Testis (tissue), 5 donors: Measurements from ENCODE around the gene PABPC1L. TPM values are rescaled to one million over a fixed set of nuclear protein-coding genes. Genes with fewer than 3 reads are reported as not detected.
"Not testable (repeated sequence)": the region's sequence is repeated elsewhere in the genome, so short reads cannot be mapped to it uniquely, and the experiment has no call there.

Experiments used
- DNase-seq: peaks from one replicate; pipeline ENCODE4 v3.0.0-alpha.2; 2019
- H3K27ac ChIP-seq, 2 donors: fragments of 200-600 bp; sonication (generic); one replicate each; pipeline ENCODE4 v1.5.1; 2019
- H3K27me3 ChIP-seq: fragments of 200-600 bp; sonication (generic); one replicate; pipeline ENCODE4 v1.5.1; 2019
- H3K36me3 ChIP-seq: fragments of 200-600 bp; sonication (generic); one replicate; pipeline ENCODE4 v1.5.1; 2017; ENCODE audit warnings: low read depth; ENCODE audit errors: missing control alignments
- H3K4me1 ChIP-seq: fragments of 200-600 bp; sonication (generic); one replicate; pipeline ENCODE4 v1.5.1; 2019
- H3K4me3 ChIP-seq, 2 donors: fragments of 200-600 bp; sonication (generic); one replicate each; pipeline ENCODE4 v1.5.1; 2017 to 2019
- H3K9me3 ChIP-seq: fragments of 200-600 bp; sonication (generic); one replicate; pipeline ENCODE4 v1.5.1; 2017
- POLR2A ChIP-seq: fragments of 450-650 bp; IDR thresholded peaks from one replicate; pipeline ENCODE4 v1.6.1; 2017; ENCODE audit warnings: antibody characterized with exemption, mild to moderate bottlenecking, moderate library complexity
- WGBS, 2 donors: methylation state at CpG; one replicate each; pipeline ENCODE4 v1.1.5; 2018; 5-methylcytosine and 5-hydroxymethylcytosine counted together
- intact Hi-C: fragments of 100-400 bp; cut with DNase I; formaldehyde crosslinking; loops from one replicate; pipeline ENCODE4 v1.15.1; 2023; ENCODE audit warnings: low total_unique reads
- long read RNA-seq, 2 donors: transcript quantifications; one replicate each; lab custom pipeline, GENCODE V29; 2026
- polyA plus RNA-seq: library from polyadenylated mRNA; stranded (reverse); fragments of 350-450 nt; fragmentation: Illumina TruSeq; extraction: RNeasy Lipid Tissue Mini Kit (QIAGEN cat#74804); gene quantifications from one replicate; pipeline ENCODE4 v1.2.3, GENCODE V29; 2014; ENCODE audit warnings: low read depth, low replicate concordance; ENCODE audit not compliant: insufficient read depth
- total RNA-seq, 2 donors: library from RNA; depleted of rRNA; stranded (reverse); fragments of >200 nt; gene quantifications; one replicate each; pipeline ENCODE4 v1.2.3, GENCODE V29; 2016
- TF ChIP-seq, protein P1 (sequence below), 3 experiments: fragments of 450-650 bp in 2 of 3; fragments of 200-600 bp in 1 of 3; sonication (generic) in 1 of 3; IDR thresholded peaks; one replicate each; pipeline ENCODE4 v1.5.1; 2016 to 2019; ENCODE audit warnings: antibody characterized with exemption in 3 of 3, mild to moderate bottlenecking in 2 of 3, moderate library complexity in 1 of 3

PABPC1L gene
- total RNA-seq, result 10 to 100 TPM; 59.2 to 71.7 TPM
- 27.9 TPM for polyA plus RNA-seq
- long read RNA-seq, donor 1, partial matches to known transcripts, result 0 of 2 reads
- long read RNA-seq, donor 1, other reads (novel, unspliced or antisense), result 0 of 2 reads
- long read RNA-seq, donor 2, result 0 reads

DNA sequence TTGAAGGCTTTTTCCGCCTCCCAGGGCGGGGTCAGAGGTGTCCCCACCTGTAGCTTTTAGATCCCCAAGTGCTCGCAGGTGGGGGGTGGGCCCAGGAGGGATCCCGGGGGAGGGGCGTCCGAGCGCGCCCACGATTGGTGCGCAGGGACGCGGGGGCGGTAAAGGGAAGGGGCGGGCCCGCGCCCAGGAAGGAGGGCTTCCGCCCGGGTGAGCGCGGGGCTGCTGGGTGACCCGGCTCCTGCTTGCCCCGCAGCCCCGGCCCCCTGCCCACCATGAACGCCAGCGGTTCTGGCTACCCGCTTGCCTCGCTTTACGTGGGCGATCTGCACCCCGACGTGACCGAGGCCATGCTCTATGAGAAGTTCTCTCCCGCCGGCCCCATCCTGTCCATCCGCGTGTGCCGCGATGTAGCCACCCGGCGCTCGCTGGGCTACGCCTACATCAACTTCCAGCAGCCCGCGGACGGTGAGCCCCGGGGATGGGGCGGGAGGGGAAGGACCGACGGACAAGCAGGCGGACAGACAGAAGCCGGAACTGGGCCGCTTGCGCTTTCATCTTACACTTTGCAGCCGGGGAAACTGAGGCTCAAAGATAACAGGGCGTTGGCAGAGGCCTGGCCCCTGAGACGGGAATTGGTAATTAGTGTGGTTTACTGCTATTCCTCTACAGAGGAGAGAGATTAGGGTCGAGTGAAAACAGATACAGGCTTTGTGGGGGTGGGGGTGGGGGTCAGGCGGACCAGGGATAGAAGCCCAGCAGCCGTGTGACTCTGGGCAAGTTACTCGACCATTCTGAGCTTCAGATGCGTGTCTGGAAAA is at the start of gene PABPC1L:
Gene PABPC1L (plus strand): TSS at position 189 of the 818 bp plus-strand sequence. CDS start 84 bp downstream, at position 273.
- no peaks in the 10 kb centered on the region for H3K9me3 ChIP-seq
- no peaks in the 10 kb centered on the region for H3K27me3 ChIP-seq
- intact Hi-C loops, result no loop called here
- DNase-seq, result peak; percentile 84
- H3K4me1 ChIP-seq, result peaks cover 10% of the 10 kb centered on the region
- H3K27ac ChIP-seq, result no peak within 1 kb of the TSS
- TF ChIP-seq, protein P1, sequence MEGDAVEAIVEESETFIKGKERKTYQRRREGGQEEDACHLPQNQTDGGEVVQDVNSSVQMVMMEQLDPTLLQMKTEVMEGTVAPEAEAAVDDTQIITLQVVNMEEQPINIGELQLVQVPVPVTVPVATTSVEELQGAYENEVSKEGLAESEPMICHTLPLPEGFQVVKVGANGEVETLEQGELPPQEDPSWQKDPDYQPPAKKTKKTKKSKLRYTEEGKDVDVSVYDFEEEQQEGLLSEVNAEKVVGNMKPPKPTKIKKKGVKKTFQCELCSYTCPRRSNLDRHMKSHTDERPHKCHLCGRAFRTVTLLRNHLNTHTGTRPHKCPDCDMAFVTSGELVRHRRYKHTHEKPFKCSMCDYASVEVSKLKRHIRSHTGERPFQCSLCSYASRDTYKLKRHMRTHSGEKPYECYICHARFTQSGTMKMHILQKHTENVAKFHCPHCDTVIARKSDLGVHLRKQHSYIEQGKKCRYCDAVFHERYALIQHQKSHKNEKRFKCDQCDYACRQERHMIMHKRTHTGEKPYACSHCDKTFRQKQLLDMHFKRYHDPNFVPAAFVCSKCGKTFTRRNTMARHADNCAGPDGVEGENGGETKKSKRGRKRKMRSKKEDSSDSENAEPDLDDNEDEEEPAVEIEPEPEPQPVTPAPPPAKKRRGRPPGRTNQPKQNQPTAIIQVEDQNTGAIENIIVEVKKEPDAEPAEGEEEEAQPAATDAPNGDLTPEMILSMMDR (IDR thresholded peaks at IDR 0.05), result no peak
- TF ChIP-seq POLR2A, result no peak
- H3K4me3 ChIP-seq, result peak within 1 kb of the TSS; percentile 57 to 72
- no peaks in the 10 kb centered on the region for H3K36me3 ChIP-seq
- 2 to 4% methylated on average over 25 to 49 of the region's 61 CpGs for WGBS, 2 donors

DNA sequence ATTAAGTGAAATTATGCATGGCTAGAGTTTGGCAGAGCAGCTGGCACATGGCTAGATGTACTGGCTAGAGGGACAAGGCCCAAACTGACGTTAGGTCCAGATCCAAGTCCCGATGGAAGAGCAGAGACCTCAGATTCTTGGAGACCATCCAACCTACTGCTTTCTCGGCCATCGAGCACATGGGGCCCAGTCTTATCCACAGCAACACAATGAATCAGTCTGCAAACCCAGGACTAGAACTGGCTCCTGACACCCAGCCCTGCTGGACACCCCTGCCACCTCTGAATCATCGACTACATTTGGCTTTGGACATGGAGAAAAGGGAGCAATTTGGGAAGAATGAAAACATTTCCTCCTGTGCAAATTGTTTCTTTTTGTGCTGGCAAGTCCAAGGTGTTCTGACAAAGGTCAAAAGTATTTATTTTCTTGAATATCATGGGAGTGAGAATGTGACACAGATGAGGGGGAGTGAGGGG is 48.3 kb upstream of the PABPC1L start:
- peaks cover 38% of the 10 kb centered on the region for H3K4me1 ChIP-seq
- TF ChIP-seq, protein P1 (IDR thresholded peaks at IDR 0.05), result no peak
- no peak for TF ChIP-seq POLR2A
- no peak overlapping the region for H3K4me3 ChIP-seq
- 23 to 40% methylated on average over 5 of the region's 5 CpGs for WGBS, 2 donors
- peak; percentile 70 for DNase-seq
- no peaks in the 10 kb centered on the region for H3K36me3 ChIP-seq
- intact Hi-C loops, result no loop called here
- no peaks in the 10 kb centered on the region for H3K9me3 ChIP-seq
- no peaks in the 10 kb centered on the region for H3K27me3 ChIP-seq
- H3K27ac ChIP-seq, result peak overlapping the region; percentile 20 to 66

DNA sequence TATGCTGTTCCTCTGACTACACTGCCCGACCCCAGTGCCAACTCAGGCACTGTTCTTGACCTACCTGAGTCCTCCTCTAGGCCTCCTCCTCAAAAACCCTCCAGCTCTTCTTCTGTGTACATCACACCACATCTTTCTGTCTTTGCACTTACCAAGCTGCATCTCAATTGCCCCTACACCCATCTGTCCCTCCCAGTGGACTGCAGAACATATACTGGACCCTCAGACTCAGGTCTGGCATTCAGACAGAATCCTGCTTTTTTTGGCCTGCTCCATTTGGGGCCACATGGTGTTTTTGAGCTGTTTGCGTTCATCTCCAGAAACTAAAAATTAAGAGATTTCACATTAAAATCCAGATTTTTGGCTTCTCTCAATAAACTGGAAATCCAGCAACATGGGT is 47.6 kb upstream of the PABPC1L start:
- Histone ChIP-seq H3K27me3 (no peaks in the 10 kb centered on the region), H3K4me3 (no peak overlapping the region), H3K36me3 (no peaks in the 10 kb centered on the region), H3K9me3 (no peaks in the 10 kb centered on the region), H3K4me1 (peaks cover 42% of the 10 kb centered on the region), H3K27ac (peak overlapping the region; percentile 3 to 66)
- 32 to 40% methylated on average over 2 of the region's 2 CpGs for WGBS, 2 donors
- no peak for DNase-seq
- intact Hi-C loops, result no loop called here
- TF ChIP-seq, protein P1 (IDR thresholded peaks at IDR 0.05), result no peak
- no peak for TF ChIP-seq POLR2A

- H3K9me3 ChIP-seq, H3K36me3 ChIP-seq, intact Hi-C loops, H3K4me3 ChIP-seq, H3K27me3 ChIP-seq: not testable (repeated sequence)
- Histone ChIP-seq H3K27ac (peak overlapping the region in 1 of 2 donors; percentile 66), H3K4me1 (peaks cover 42% of the 10 kb centered on the region)
- DNase-seq, result peak; percentile 86
- TF ChIP-seq, protein P1 (IDR thresholded peaks at IDR 0.05), result peak in 1 of 3 experiments; percentile 6
- 33 to 49% methylated on average over 4 of the region's 4 CpGs for WGBS, 2 donors
Observed at GRCh38 chr20:44863365-44864084, 46.3 kb upstream of the PABPC1L start.

- peaks cover 42% of the 10 kb centered on the region for H3K4me1 ChIP-seq
- H3K4me3 ChIP-seq, H3K36me3 ChIP-seq, intact Hi-C loops, H3K9me3 ChIP-seq, H3K27me3 ChIP-seq, DNase-seq: not testable (repeated sequence)
- peak overlapping the region in 1 of 2 donors; percentile 66 for H3K27ac ChIP-seq
- 48 to 65% methylated on average over 3 of the region's 3 CpGs for WGBS, 2 donors
Observed at GRCh38 chr20:44864493-44864892, 45.4 kb upstream of the PABPC1L start.
